GM19023 (cell line): ENCODE measurements around the gene KCNH5.

ENCODE experiments used
- ATAC-seq: cut with Tn5 transposase; IDR thresholded peaks from one replicate; pipeline ENCODE4 v1.9.1; 2021; ENCODE audit warnings: mild to moderate bottlenecking, moderate library complexity; ENCODE audit not compliant: unreplicated experiment

The KCNH5 gene

DNA sequence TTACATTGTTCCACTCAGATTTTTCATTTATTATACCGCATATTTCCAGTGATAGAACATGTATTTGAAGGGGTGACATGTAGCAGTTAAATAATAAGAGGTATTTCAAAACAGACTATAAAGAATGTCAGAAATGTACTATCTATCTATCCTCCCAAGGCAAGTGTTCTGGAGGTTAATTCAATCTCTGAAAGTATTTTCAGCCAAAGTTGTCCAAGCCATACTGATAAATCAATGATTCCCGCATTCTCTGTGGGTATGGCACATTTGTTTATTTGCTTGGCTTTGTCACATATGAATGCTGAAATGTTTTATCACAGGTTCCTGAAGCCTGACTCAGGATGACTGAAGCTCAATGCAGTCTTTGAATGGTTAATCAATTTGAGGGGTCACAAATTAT lies 35.8 kb downstream of the KCNH5 start:
- ATAC-seq = no peak

DNA sequence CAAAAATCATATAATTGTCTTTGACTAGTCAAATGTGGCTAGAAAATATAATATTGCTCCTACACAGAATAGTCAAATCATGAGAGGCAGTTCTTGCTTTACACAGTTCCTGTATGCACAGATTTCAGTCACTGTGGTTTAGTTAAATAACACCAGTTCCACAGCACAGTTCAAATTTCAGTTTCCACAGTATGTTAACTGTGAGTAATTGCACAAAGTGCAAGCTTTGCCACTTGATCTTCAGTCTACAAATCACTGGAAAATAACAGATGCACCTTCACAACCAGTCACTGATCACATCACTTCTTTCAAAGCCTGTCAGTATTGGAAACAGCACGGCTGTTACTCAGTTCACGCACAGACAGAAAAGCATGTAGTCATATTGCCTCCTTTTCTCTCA lies 38.7 kb downstream of the KCNH5 start:
- ATAC-seq = no peak

DNA sequence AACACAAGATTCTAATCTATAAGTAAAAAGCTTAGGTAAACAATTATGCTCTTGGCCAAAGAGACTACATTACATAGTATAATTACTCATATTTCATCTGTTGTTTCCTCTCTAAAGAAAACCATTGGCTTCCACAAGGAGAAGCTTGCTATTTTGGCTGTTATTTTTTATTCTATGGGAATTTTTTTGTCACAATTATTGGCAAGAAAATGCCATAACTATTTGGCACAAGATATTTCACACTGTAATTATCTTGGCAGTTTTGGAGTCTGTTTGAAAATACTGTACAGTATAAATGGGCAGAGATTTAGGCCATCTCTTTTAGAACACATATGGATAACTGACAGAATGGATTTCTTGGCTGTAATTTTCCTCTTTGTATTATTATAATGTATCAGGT lies 51.2 kb downstream of the KCNH5 start:
- no peak for ATAC-seq

DNA sequence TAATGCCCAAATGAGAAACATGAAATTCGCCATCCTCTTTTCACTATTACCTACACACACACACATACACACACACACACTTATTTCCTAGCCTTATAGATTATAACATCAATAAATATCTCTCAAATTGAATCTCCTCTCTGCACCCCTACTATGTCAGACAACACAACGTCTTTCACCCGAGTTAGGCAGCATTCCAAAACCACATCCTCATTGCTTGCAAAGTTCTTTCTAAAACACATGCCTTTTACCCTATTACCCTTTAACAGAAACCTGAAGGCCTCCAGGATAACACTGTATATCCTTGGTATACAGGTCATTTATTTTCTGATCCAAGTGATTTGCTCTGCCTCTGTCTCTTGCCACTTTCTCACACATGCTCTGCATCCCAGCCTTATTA lies 56.3 kb downstream of the KCNH5 start:
- ATAC-seq = no peak

DNA sequence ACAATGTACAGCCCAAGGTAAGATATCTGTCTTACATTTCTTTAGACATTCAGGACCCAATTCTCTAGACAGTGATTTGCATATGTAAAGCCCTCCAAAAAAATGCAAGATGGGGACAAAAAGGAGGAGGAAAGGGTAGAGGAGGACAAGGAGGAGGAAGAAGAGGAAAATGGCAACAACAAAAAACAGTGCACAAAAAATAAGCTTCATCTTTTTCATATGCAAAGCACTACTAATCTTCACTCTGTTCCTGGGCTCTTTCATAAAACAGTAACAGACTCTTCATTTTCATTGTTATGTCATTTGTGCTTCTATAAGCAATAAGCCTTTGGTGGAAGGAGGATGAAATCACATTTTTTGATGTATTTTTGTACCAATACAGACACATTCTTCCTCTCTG lies 61.4 kb downstream of the KCNH5 start:
- ATAC-seq = no peak

DNA sequence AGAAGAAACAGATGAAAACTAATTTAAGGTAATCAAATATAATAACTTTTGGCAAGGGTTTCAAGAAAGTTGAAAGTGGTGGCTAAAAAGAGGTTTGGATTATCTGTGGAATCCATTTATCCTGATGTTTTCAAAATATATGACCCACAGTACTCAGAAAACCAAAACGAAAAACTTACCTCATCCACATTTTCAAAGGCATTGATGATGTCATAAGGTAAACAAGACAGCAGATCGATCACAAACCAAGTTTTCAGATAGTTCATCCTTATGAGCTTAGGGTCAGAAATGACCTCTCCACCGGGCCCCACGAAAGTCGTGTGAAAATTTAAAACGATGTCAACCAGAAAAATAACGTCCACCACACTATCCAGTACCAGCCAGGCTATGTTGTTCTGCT lies 64.6 kb downstream of the KCNH5 start:
- ATAC-seq = no peak

DNA sequence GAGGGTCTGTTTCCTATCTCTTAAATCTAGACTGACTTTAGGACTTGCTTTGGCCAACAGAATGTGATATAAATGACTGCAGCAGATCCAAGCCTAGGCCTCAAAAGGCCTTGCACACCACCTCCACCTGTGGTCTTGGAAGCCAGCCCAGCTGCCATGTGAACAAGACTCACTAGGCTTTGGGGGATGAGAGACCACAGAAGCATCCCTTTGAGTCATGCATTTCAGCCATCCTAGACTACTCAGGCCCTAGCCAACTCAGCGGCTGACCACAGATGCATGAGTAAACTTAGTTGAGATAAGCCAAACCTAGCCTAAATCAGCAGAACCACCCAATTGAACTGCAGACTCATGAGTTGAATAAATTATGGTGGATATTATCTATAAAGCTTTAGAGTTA lies 87.7 kb downstream of the KCNH5 start:
- no peak for ATAC-seq

DNA sequence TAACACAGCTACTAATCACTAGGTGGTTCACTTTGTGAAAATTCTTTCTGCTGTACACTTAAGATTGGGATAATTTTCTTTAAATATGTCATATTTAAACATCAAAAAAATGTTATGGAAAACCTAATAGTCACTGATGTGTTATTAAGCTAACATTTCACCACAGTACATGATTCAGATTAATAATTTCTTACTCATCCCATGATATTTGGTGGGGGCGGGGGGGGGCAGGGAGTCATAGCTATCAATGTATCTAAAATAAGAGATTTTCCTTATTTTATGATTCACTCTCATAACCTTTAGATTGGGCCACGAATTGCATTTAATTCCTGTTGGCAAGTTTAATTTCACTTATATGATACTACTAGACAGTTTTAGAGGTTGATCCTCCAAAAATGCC lies 88.8 kb downstream of the KCNH5 start:
- ATAC-seq = no peak

DNA sequence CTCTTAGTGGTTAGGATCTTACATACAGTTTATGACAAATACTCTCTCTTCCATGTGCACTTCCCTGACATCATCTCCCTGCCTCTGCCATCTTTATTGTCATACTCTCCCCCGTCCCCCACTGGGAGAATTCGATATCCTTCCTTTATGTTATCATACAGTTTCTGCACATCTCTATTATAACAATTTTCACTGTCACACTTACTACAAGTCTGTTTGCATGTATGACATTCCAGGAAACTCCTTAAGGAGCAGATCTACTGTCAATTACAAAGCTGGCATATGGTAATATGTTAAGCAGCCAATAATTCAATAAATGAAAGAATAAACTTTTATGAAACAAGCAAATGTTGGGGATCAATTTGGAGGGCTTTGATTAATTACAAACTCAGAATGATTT lies 91.1 kb downstream of the KCNH5 start:
- ATAC-seq = no peak

DNA sequence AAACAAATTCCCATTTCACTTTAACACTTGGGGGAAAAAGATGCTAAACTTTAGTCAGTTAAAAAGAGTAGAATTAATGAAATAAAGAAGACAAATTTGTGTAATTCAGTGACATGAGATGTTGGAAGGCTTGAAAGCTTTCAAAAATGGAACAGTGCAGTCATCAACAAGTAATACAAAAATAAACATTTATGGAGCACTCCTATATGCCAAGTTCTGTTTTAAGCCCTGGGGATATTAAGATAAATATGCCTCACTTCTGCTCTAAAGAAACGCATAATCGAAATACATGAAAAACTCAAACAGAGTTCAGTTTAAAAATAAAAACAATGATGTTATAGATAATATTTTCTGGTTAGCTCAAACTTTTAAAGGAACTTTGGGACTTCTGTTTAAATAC lies 93.0 kb downstream of the KCNH5 start:
- ATAC-seq = no peak

DNA sequence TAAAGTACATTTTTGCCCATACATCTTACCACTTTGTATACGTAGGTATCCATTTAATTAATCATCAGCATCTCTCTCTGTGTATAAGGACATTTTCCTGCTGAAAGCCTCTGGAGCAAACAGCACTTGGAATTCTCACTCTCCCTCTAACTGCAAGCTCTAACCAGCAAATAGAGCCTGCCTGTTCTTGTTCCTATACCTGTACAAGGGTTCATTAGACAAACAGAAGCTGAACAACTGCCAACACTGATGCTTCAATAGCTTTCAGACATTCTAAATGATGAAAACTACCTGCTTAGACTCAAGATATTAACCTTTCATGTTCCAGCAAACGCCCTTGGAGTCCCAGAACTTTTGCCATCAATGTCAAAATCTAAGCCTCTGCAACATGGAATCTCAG lies 98.0 kb downstream of the KCNH5 start:
- no peak for ATAC-seq

DNA sequence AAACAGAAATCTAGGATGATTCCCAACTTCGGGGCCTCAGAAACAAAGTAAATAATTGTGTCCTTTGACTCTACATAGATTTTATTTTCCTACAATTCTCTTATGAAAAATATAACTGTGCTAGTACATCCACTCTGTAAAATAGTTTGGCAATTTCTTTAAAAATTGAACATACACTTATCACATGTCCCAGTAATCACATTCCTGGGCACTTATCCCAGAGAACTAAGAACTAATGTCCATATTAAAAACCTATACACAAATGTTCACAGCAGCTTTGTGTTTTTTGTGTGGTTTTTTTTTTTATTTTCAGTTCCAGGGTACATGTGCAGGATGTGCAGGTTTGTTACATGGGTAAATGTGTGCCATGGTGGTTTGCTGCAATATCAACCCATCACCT lies 99.0 kb downstream of the KCNH5 start:
- ATAC-seq = no peak

DNA sequence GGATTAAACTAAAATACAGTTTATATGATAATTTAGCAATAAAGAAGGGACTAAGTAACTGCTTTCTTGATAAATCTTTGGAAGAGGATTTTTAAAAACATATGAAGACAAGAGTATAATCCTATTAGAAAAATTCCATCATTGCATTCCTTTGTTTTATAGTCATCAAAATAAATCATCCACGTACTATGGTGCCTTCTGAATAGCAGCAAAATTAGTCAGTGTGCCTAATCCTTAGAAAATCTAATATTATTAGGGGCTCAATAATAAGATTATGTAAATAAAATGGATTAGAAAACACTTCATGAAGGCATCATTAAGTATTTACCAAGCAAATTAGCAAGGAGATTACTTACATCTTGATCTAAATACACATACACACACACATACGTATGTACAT lies 102.1 kb downstream of the KCNH5 start:
- no peak for ATAC-seq

DNA sequence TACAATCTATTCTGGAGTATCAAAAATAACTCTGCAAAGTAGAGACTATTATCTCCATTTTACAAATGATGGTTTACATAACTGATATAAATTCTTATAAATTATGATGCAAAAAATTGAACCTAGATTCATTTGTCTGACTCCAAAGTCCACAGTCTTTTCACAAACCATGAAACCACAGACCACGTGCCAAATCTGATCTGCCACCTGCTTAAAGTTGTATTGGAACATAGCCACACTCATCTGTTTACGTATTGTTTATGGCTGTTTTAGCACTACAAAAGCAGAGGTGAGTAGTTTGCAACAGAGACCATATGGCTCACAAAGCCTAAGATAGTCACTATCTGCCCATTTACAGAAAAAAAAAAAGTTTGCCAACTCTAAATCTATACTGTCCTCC lies 105.3 kb downstream of the KCNH5 start:
- ATAC-seq = no peak

DNA sequence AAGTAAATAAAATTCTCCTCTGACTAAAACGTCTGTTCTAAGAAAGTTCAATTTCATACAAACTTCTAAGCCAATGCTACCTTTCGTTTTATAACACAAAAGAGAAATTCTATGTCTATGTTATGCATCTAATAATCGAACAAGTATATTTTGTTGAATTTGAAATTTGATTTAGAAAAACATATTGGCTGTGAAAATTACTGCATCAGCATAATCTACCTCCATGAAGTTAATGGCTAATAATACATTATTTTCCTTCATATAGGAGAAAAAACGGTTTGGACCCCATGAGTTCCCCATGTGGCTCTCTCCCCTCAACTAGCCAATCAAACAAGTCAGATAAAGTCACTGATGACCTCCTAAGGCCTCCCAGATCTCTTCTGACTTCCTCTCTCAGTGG lies 106.5 kb downstream of the KCNH5 start:
- no peak for ATAC-seq

DNA sequence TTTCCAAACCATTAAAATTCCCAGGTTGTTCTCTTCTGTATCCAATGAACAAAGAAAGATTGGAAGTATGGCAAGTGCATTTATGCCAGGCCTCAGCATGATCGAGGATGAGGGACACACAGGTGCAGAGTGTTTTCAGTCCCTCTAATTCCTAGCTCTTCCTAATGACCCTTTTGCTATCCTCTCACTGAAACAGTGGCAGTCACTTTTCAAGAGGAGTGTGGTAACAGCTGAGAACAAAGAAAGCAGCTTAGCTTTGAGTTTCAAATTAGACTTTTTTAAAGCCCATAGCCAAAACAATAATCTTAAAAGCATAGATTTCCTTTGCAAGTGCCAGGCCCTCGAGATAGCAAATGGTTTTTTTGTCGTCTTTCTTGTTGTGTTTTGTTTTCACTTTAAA lies 110.8 kb downstream of the KCNH5 start:
- ATAC-seq = no peak

DNA sequence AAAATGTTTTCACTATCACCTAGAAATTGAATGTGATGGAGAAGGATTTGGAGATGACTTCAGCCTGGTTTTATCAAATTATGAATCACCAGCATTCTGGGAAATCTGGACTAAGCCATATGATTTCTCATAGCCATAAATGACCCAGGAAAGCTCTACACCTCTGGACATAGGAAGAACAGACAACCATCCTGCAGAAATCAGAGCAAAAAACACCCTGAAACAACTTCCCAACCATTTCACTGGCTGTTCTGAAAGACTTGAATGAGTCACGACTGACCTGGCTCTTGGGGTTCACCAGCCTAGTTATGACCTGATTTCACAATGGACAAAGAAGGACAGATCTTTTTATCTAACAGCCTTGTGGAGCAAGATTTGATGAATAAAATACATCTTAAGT lies 123.8 kb downstream of the KCNH5 start:
- ATAC-seq = no peak

DNA sequence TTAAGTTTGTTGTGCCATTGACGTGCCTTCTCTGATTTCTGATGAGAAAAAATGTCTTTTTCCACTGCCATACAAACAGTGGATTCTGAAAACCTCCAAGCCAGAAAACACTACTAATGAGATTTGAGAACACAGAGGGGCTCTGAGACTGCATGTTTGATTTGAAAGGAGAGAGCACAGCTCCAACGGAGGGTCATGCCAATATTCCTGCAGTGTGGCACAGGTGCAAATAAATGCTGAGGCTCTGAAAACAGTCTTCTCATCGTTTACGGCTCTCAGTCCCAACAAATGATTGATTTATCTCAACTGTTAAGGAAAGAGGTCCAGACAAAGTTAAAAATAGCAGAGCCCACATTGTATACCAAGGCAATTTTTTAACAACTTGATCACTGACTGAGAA lies 128.7 kb downstream of the KCNH5 start:
- no peak for ATAC-seq

DNA sequence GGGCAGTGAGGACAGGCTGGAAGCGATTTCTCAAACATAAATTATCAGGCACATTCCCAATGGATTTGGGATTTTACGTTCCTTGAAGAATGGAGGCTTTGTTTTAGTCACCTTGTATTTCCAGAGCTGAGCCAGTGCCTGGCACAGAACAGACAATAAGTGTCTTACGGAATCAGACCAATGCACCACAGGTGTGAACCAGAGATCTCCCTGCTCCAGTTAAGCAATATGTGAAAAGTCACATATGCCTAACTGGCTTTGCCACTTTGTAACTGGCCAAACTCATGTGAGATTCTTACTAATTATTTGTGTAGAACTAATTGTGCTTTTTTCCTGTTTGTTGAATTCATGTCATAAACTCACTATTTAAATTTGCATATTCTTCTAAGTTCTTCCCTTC lies 130.4 kb downstream of the KCNH5 start:
- no peak for ATAC-seq

DNA sequence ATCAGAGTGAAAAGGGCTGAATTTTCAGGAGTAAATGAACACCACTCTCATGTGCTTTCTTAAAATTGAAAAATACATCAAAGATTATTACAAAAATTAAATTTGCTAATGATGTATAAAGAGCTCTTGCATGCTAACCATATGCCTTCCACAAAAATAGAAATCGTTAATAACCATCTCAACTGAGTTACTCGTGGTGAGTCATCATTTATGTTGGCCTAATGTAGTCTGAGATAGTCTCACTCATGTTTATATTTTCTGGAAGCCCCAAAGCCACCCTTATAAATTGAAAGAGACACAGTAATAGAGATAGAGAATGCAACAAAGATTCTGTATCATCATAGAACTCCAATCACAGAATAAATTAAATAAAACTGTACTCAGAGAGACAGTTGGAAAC lies 131.2 kb downstream of the KCNH5 start:
- ATAC-seq = no peak

DNA sequence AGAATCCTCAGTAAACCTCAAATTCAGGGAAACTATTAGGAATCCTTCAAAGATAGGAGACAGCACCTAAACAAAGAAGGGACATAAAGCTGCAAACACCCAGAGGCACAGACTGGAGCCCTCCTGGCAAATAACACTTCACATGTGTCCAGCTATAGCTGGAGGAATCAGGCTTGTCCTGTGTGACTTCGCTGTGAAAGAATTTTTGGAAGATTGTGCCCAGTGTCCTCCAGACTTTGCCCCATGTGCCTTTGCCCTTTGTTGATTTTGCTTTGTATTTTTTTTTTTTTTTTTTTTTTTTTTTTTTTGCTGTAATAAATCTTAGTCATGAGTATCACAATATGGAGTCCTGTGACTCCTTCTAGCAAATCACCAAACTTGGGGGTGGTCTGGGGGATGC lies 136.8 kb downstream of the KCNH5 start:
- ATAC-seq = no peak

DNA sequence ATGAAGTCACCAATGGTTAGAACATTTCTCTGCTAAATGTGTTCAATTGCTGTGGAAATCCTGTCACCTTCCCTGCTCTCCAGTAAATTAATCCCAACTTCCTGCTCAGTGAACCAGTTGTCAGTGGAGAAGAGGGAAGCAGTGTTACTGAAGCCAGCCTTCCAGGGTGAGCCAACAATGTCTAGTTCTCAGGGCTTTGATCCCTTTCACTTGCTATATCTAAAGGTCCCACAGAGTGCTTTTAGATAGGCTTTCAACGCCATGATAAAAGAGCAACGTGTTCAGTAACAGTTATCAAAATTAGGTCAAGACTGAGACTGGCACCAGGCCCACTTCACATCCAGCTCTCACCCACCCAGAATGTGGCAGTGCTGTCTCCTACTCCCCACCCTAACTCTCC lies 139.7 kb downstream of the KCNH5 start:
- ATAC-seq = no peak

DNA sequence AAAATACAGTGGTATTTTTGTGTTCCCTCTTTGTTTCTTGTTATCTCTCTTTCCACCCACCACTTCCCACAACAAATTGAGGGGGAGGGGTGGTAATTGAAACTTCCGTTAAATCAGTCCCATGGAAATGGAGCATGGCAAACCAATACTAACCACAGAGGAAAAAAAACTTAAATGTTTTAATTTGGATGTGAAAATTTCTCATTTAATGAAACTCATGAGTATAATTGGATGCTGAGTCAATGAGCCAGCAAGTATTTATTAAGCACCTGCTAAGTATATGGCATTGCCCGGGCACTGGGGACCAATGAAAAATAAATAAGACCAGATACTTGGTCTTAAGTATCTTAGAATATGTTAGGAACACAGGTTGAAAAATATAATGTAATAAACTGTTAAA lies 147.5 kb downstream of the KCNH5 start:
- ATAC-seq = no peak

DNA sequence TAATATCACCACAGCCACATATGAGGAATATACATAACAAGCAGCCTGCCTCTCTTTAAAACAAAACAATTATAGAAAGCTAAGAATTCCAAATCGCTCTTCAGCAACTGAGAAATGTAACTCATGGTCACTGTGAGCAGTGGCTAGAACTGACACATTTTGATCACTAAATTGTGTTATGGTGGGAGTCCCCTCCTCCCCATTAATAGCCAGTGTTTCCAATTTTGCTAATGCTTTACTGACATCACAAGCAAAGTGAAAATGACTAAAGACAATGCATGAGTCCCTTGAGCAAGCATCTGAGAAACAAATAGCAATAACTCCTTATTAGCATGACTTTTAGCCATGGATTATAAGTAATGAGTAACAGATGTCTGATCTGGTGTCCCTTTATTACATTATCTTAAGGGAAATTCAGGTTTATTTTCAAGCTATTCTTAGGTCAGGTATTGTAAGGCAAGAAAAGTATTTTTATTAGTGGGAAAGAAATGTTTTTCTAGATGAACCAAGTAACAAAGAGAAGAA lies 148.3 kb downstream of the KCNH5 start:
- no peak for ATAC-seq
